Stimulated activated CD8-positive, alpha-beta memory T cell treated with anti-CD3 and anti-CD28 coated beads, Interleukin-12 subunit alpha, Interleukin-12 subunit beta, amount 100 ng/mL, for 4 hours (primary cell): ENCODE data around the gene PTPRG.
"Not testable (repeated sequence)": the region's sequence is repeated elsewhere in the genome, so short reads cannot be mapped to it uniquely, and the experiment has no call there.

Source experiments
- DNase-seq: peaks from one replicate; pipeline ENCODE4 v3.0.0-alpha.2; 2020; ENCODE audit warnings: low read depth

Gene PTPRG

GRCh38 chr3:61561374-61562041 lies at the start of gene PTPRG:
TSS of gene PTPRG (plus strand) at chr3:61561571. CDS start at chr3:61562288, 717 bp downstream.
- DNase-seq: no peak

DNA sequence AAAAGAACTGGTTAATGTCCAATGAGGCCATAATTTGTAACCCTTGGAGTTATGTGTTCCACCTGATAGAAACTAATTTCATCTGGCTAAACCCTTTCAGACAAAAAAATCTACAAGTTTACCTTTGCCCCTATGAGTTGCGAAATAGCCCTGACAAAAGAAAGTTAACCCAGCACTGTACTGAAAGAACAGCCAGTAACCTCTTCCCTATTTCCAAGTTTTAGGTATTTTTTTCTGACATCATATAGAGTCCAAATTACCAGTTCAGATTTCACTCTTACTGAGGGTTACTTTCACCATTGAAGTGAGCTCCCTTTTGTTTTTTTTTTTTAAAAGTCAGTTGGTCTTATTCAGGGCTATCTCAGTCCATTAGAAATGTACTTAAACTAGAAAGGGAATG lies 42.8 kb upstream of the PTPRG start:
- DNase-seq: no peak

DNA sequence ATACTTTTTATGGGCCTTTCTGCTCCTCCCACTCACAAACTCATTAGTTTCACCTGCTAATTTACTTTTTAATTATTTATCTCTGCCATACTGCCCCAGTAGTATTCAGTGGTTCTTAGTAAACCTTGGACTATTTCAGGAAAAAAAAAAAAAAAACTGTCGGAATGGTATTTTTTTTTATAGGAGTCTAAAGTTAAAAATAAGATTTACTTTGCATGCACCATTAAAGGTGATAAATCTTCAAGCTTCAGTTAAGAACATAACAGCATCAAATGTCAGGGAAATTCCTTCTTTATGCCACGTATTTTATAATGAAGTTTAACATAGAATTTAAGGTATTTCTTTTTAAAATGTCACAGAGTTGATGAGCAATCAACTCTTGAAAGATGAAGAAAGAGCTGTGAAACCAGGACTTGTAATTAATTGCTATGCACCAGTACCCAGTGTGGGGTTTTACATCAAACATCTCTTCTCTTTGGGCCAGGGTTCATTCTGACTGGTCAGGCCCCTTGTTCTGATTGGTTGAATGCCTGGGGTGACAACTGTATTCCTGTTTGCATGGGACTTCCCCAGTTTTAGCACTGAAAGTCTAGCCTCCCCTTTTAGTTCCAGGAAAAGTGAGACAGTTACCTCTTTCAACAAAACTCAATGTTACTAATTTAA lies 40.3 kb upstream of the PTPRG start:
- no peak for DNase-seq

DNA sequence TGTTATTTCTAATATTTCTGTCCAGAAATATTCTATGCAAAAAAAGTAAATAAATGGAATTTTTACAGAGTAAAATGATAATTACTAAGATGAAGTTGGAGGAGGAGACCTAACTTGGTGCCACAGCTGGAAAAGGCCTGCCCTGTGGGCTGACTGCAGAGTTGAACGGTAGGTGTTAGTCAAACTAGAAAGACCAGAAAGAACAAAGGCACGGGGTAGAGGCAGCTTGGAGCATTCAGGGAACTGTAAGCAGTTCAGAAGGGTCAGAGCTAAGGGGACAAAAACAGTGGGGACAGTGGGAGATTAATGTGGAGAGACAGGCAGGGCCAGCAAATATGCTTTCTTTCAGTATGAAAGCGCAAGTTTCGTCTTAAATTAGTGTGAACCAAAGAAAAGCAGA lies 39.3 kb upstream of the PTPRG start:
- no peak for DNase-seq

DNA sequence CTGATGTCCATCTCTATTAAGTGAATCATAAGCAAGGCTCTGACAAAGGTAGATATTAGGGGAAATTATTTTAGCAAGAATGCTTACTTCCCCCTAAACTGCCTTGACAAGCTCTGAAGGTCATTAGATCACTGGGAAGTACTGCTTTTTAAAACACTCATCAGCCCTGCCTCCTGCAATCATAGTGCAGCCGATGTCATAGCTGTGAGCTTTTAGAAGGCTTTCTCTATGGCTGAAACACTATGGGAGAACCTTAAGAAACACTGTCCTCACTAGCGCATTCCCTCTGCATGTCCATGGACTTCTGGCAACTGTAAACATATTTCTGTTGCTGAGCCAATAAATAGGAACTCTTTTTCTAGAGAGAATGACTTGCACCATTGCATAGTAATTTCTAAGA lies 38.7 kb upstream of the PTPRG start:
- no peak for DNase-seq

- no peak for DNase-seq
Observed at GRCh38 chr3:61524933-61525332, 36.4 kb upstream of the PTPRG start.

DNA sequence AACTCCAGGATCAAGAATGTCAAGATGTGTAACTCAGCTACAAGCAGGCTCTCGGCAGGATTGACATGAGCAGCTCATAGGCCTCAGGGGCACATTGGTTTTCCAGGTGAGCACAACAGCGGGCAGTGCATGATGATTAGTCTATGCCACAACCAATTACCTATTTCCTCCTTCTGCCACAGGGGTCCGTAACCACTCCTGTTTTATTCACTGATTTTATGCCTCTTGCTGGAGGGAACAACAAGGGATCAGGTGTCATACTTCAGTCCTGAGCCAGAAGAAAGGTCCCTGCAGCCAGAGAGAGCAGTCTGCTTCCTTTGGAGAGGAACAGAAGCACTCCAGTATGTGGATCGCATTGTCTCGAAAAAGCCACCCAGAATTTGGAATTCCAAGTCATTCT lies 35.1 kb upstream of the PTPRG start:
- DNase-seq: no peak

DNA sequence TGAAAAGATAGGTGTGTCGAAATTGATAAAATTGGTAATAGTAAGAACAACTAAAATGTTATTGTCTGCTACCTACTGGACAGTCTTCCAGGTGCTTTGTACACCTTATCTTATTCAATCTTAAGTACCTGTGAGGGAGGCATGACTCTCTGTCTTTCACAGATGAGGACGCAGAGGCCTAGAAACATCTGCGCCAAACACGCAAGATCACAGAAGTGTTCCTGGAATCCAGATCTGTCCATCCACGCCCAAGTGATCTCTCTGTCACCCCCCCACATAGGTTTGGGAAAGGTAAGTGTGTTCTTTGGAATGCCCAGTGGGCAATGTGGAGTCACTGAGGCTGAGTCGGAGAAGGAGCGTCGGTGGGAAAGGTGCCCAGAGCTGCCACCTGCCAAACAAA lies 34.4 kb upstream of the PTPRG start:
- DNase-seq: no peak

- no peak for DNase-seq
Observed at GRCh38 chr3:61530355-61530754, 31.0 kb upstream of the PTPRG start.

- DNase-seq: no peak
Observed at GRCh38 chr3:61531528-61531927, 29.8 kb upstream of the PTPRG start.

GRCh38 chr3:61532739-61533500 lies 28.5 kb upstream of the PTPRG start:
- DNase-seq: no peak

DNA sequence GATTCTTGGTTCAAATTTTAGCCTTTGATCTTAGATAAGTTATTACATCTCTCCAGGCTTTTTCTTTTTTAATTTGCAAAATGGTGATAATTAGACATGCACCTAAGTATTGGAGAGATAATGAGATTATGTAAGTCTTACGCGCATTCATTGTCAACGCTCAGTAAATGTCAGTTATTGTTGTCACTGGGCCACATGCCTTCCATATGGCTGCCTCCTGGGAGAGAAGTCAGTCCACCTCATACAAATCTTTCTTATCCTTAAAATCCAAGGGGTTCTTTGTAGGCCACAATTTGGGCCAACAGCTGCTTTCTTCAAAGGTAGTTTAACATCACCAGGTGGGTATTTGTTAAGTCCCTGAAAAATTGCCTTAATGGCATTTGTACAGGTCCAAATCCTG lies 25.5 kb upstream of the PTPRG start:
- DNase-seq: no peak

- no peak for DNase-seq
Observed at GRCh38 chr3:61537366-61537765, 24.0 kb upstream of the PTPRG start.

DNA sequence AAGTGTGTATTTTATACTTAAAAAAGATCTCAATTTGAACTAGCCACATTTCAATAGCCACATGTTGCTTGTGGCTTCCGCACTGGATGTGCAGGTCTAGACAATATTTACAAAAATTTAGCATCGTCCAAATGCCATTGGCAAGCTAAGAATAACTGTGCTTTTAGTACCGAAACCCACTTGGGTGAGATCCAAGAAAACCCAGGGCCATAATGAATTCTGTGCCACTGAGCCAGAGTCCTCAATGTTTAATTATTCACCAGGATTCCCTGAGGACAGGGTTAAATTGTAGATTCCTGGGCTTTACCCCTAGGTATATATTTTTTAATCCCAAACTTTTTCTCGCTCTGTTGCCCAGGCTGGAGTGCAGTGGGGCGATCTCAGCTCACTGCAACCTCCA lies 22.9 kb upstream of the PTPRG start:
- DNase-seq: no peak

GRCh38 chr3:61541694-61542093 lies 19.7 kb upstream of the PTPRG start:
- no peak for DNase-seq

DNA sequence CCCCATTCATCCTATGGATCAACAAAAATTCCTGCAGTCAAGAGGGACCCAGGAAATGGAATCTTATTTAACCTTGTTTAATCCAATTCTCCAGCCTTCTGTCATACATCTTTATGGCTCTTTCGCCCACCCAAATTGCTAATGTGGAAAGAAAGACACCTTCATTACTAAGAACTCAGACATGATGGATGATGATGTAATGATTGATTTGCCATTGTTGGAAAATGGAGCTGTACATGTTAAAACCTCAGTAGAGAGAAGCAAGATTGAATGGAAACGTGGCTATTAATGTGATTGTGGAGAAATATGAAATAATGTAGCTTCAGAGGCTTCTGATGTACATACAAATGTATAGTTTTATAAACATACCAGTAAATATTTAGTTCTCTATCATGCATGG lies 15.7 kb upstream of the PTPRG start:
- DNase-seq: no peak

DNA sequence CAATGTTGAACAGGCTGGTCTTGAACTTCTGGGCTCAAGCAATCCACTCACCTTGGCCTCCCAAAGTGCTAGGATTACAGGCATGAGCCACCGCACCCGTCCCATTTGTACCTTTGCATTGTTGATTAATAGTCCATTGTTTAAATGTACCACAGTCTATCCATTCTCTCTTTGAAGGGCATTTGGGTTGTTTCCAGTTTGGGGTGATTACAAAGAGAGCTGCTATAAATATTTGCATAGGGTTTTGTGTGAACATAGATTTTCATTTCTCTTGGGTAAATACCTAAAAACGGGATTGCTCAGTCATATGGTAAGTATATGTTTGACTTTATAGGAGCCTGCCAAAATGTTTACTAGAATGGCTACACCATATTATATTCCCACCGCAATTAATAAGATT lies 13.7 kb upstream of the PTPRG start:
- no peak for DNase-seq

GRCh38 chr3:61552704-61553103 lies 8.7 kb upstream of the PTPRG start:
- DNase-seq: not testable (repeated sequence)

- no peak for DNase-seq
Observed at GRCh38 chr3:61559136-61559731, 2.1 kb upstream of the PTPRG start.

- no peak for DNase-seq
Observed at GRCh38 chr3:61560517-61561373, 626 bp upstream of the PTPRG start.

GRCh38 chr3:61562042-61562720 lies 810 bp downstream of the PTPRG start:
- DNase-seq: no peak
